Stimulated activated naive CD8-positive, alpha-beta T cell treated with anti-CD3 and anti-CD28 coated beads, Interleukin-15, amount 100 ng/mL, for 72 hours (primary cell): ENCODE results near the gene ZNRF3.

ENCODE experiments used
- ATAC-seq: fragments of 150-1000 bp; cut with Tn5 transposase; 2 replicates; pipeline ENCODE4 v1.10.0; 2021; ENCODE audit warnings: mild to moderate bottlenecking, moderate library complexity
- DNase-seq, 2 donors: peaks; one replicate each; pipeline ENCODE4 v3.0.0; 2021 to 2022
- H3K27ac Mint-ChIP-seq, 2 donors: one replicate each; pipeline ENCODE4 v1.8.0; 2022; ENCODE audit warnings: mild to moderate bottlenecking in 2 of 2, mixed read lengths in 2 of 2, moderate library complexity in 2 of 2
- H3K27me3 Mint-ChIP-seq: one replicate; pipeline ENCODE4 v1.8.0; 2022; ENCODE audit warnings: mixed read lengths
- H3K4me1 Mint-ChIP-seq: one replicate; pipeline ENCODE4 v1.8.0; 2022; ENCODE audit warnings: mild to moderate bottlenecking, mixed read lengths
- H3K4me3 Mint-ChIP-seq, 2 donors: one replicate each; pipeline ENCODE4 v1.8.0; 2022; ENCODE audit warnings: mild to moderate bottlenecking in 2 of 2, mixed read lengths in 2 of 2, moderate library complexity in 1 of 2
- H3K9me3 Mint-ChIP-seq, 2 donors: one replicate each; pipeline ENCODE4 v1.8.0; 2022; ENCODE audit warnings: mixed read lengths in 2 of 2

Gene ZNRF3

DNA sequence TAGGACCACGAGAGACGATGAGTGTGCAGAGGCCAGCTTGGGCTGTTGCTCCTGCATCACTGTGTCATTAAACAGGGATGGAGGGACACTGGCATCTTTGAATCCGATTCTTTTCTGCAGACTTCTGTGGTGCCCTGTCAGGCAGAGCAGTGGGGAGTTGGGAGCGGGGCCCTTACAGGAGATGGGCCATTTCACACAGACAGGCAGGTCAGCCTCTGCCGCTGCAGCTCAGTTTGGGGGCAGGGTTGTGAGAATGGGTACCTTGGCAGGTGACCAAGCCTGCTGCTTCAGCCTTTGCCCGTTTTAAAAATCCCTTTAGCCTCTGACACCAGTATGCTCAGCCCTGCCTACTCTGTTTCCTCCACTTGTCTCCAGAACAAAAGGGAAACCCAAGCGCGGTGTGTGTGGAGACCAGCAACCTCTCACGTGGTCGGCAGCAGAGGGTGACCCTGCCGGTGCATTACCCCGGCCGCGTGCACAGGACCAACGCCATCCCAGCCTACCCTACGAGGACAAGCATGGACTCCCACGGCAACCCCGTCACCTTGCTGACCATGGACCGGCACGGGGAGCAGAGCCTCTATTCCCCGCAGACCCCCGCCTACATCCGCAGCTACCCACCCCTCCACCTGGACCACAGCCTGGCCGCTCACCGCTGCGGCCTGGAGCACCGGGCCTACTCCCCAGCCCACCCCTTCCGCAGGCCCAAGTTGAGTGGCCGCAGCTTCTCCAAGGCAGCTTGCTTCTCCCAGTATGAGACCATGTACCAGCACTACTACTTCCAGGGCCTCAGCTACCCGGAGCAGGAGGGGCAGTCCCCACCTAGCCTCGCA lies 165.7 kb downstream of the ZNRF3 start:
- no peaks in the 10 kb centered on the region for H3K27me3 Mint-ChIP-seq
- DNase-seq (no peak), ATAC-seq (no peak)
- H3K27ac Mint-ChIP-seq, result no peak overlapping the region
- H3K9me3 Mint-ChIP-seq, result no peaks in the 10 kb centered on the region
- H3K4me1 Mint-ChIP-seq, result no peaks in the 10 kb centered on the region
- no peak overlapping the region for H3K4me3 Mint-ChIP-seq

GRCh38 chr22:29049655-29050263 lies 166.4 kb downstream of the ZNRF3 start:
- H3K27ac Mint-ChIP-seq, result no peak overlapping the region
- DNase-seq (no peak), ATAC-seq (no peak)
- H3K4me1 Mint-ChIP-seq, result no peaks in the 10 kb centered on the region
- H3K4me3 Mint-ChIP-seq, result no peak overlapping the region
- H3K27me3 Mint-ChIP-seq, result no peaks in the 10 kb centered on the region
- H3K9me3 Mint-ChIP-seq, result no peaks in the 10 kb centered on the region

DNA sequence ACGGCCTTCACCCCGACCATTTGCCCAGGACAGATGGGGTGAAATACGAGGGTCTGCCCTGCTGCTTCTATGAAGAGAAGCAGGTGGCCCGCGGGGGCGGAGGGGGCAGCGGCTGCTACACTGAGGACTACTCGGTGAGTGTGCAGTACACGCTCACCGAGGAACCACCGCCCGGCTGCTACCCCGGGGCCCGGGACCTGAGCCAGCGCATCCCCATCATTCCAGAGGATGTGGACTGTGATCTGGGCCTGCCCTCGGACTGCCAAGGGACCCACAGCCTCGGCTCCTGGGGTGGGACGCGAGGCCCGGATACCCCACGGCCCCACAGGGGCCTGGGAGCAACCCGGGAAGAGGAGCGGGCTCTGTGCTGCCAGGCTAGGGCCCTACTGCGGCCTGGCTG lies 167.1 kb downstream of the ZNRF3 start:
- Mint-ChIP-seq H3K27me3 (no peaks in the 10 kb centered on the region), H3K9me3 (no peaks in the 10 kb centered on the region), H3K4me3 (no peak overlapping the region), H3K27ac (no peak overlapping the region), H3K4me1 (no peaks in the 10 kb centered on the region)
- ATAC-seq (no peak), DNase-seq (no peak)

DNA sequence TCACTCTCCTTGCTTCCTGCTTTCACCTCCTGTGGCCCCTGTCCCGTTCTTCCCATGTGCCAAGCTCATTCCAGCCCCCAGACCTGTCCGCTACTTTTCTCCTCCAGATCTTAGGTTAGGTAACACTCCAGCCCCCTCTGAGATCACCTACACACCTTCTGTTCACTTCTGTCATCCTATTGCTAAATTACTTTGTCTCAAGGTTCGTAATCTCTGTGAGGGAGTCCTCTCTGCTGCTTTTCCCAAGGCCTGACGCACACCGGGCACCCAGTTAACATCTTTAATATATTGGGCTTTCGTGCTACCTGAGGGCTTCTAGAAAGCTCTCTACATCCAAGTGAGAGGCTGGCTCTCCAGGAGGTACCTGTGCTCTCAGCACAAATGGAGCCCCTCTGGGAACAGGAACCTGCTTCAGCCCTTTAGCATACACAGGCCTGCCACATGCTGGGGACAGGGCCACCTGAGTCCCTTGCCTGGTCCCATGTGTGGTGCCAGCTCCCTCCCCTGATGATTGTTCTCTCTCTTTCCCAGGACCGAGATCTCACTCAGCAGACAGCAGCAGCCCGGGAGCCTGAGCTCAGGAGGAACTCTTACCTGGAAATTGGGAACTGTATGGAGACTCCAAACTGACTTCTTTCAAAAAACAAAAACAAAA lies 169.8 kb downstream of the ZNRF3 start:
- DNase-seq, result no peak
- ATAC-seq, result no peak
- no peak overlapping the region for H3K27ac Mint-ChIP-seq
- H3K9me3 Mint-ChIP-seq, result no peaks in the 10 kb centered on the region
- H3K27me3 Mint-ChIP-seq, result no peaks in the 10 kb centered on the region
- no peaks in the 10 kb centered on the region for H3K4me1 Mint-ChIP-seq
- H3K4me3 Mint-ChIP-seq, result no peak overlapping the region

DNA sequence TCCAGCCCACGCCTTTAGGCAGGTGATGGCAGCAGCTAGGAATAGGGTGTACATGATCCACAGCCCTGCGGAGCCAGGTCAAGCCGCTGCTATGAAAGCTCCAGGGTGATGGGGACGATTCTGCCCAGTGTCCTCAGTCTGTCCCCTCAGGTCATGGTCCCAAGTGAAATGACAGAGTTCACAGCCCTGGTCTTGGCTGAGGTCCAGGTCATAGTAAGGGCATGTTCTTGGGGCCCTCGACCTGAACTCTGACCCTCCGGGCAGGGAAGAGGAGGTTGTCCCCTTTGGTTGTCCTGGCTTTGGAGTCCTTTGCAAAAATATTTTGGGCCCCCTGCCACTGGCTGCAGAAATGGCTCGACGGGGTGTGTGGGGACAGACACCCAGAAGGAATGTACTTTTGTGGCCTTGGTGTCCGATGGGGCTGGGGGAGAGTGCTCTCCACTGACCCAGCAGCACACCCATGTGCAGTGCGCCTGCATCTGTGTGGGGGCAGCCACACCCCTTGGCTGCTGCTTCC lies 170.9 kb downstream of the ZNRF3 start:
- Mint-ChIP-seq H3K4me1 (no peaks in the 10 kb centered on the region), H3K4me3 (no peak overlapping the region), H3K9me3 (no peaks in the 10 kb centered on the region), H3K27ac (no peak overlapping the region), H3K27me3 (no peaks in the 10 kb centered on the region)
- DNase-seq (no peak), ATAC-seq (no peak)

DNA sequence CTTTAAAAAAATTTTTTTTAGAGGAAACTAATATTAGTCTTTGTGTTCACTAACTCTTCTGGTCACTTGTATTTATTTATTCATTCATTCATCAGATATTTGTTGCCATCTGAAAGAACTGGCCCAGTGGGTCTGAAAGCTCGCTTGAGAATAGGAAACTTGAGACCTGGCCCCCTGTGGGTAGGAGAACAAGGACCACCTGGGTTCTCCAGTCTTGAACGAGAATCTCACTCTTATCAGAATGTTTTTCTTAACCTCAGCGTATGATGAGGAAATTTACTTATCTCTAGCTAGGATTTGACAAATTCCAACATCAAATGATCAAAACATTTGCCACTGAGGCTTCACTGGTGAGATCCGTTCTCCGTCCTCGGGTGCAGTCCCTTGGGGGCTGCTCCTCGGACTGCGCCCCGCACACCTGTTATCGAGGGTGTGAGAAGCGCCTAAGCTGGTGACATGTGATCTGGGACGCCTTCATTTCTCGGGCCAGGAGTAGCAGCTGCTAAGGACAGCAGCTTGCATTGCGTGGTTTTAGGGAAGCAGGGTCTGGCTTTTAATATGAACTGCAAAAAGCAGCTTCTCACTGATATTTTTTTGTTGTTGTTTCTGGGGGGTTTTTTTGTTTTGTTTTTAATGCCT lies 171.9 kb downstream of the ZNRF3 start:
- no peak for DNase-seq
- Mint-ChIP-seq H3K9me3 (no peaks in the 10 kb centered on the region), H3K27me3 (peaks cover 4% of the 10 kb centered on the region), H3K4me1 (no peaks in the 10 kb centered on the region), H3K27ac (peak overlapping the region in 1 of 2 donors; percentile 29), H3K4me3 (no peak overlapping the region)
- ATAC-seq, result no peak

DNA sequence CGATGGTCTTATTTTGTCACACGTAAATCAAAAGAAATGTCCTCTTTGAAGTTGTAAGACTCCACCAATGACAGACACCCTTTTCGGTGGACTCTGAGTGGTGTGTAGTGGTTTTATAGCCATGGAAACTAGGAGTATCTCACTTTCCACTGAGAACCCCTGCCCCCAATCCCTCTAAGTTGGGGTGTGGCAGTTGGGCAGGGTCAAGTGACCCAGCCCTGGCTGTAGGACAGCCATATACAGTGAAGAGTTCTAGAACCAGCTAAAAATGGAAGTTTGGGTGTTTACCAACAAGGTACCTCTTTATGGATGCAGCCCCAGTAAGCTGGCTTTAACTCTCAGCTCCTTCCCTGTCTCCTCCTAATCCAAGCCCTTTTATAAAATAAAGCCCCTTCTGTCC lies 173.1 kb downstream of the ZNRF3 start:
- Mint-ChIP-seq H3K27ac (no peak overlapping the region), H3K9me3 (no peaks in the 10 kb centered on the region), H3K4me3 (no peak overlapping the region), H3K4me1 (no peaks in the 10 kb centered on the region), H3K27me3 (peaks cover 16% of the 10 kb centered on the region)
- ATAC-seq (no peak), DNase-seq (no peak)

DNA sequence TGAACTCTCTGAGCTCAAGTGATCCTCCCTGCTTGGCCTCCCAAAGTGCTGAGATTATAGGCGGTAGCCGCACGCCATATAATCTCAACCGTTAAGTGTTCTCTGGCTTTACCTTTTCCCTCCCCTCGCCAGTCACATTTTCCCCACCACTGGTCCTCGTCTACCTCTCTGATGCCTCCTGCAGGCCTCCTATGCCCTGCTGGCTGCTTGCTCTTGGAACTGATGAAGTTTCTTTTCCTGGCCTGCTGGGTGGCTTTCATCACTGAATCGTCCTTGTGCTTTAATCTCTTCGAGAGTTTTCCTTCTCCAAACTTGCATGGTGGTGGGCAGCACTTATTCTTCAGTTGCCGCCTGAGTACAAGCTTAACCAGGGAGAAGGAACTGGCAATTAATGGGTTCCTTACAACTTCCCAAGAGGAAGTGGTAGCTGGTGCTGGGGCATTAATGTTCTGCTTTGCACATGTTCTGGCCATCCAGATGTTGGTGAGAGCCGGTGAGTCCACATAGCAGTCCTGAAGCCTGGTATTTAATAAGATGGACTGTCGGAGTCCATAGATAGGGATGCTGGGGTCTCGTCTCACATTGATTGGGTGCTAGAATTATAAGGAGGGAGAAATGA lies 177.0 kb downstream of the ZNRF3 start:
- no peak for DNase-seq
- Mint-ChIP-seq H3K9me3 (no peaks in the 10 kb centered on the region), H3K4me3 (no peak overlapping the region), H3K4me1 (peaks cover 6% of the 10 kb centered on the region), H3K27me3 (peaks cover 40% of the 10 kb centered on the region), H3K27ac (no peak overlapping the region)
- no peak for ATAC-seq

- no peak overlapping the region for H3K27ac Mint-ChIP-seq
- DNase-seq (no peak), ATAC-seq (no peak)
- H3K9me3 Mint-ChIP-seq, result no peaks in the 10 kb centered on the region
- peaks cover 44% of the 10 kb centered on the region for H3K27me3 Mint-ChIP-seq
- H3K4me1 Mint-ChIP-seq, result peaks cover 10% of the 10 kb centered on the region
- no peak overlapping the region for H3K4me3 Mint-ChIP-seq
Measured at GRCh38 chr22:29060931-29061330, 177.6 kb downstream of the ZNRF3 start.

DNA sequence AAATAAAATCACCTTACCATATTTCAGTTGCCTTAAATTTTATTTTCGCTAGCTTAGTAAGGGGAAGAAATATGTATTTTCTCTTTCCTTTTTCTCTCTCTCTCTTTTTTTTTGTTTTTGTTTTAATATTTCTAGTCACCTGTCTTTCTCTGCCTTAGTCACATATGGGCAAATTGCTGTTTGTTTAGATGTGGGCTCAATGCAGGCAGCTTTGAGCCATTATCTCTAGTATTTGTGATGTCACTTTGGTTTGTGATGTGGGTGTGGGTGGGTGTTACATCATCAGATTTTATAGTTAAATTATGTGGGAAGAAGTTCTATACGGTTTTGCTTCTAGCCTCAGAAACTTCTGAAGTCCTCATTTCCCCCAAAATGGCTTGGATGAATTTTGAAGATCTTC lies 178.4 kb downstream of the ZNRF3 start, which contains the start of gene C22orf31:
Gene C22orf31, minus strand, starts transcription at position 59 of the 400 bp plus-strand sequence. Its CDS starts 39 bp downstream, at position 20.
- DNase-seq, result no peak
- H3K9me3 Mint-ChIP-seq, result no peaks in the 10 kb centered on the region
- peak within 1 kb of the TSS in 1 of 2 donors; percentile 28 for H3K27ac Mint-ChIP-seq
- H3K4me1 Mint-ChIP-seq, result peaks cover 16% of the 10 kb centered on the region
- H3K27me3 Mint-ChIP-seq, result peaks cover 53% of the 10 kb centered on the region
- ATAC-seq, result no peak
- no peak within 1 kb of the TSS for H3K4me3 Mint-ChIP-seq

- no peak for DNase-seq
- Mint-ChIP-seq H3K4me3 (no peak overlapping the region), H3K27me3 (peaks cover 59% of the 10 kb centered on the region), H3K27ac (no peak overlapping the region), H3K9me3 (no peaks in the 10 kb centered on the region), H3K4me1 (peaks cover 19% of the 10 kb centered on the region)
- no peak for ATAC-seq
Measured at GRCh38 chr22:29062286-29062821, 179.0 kb downstream of the ZNRF3 start.

DNA sequence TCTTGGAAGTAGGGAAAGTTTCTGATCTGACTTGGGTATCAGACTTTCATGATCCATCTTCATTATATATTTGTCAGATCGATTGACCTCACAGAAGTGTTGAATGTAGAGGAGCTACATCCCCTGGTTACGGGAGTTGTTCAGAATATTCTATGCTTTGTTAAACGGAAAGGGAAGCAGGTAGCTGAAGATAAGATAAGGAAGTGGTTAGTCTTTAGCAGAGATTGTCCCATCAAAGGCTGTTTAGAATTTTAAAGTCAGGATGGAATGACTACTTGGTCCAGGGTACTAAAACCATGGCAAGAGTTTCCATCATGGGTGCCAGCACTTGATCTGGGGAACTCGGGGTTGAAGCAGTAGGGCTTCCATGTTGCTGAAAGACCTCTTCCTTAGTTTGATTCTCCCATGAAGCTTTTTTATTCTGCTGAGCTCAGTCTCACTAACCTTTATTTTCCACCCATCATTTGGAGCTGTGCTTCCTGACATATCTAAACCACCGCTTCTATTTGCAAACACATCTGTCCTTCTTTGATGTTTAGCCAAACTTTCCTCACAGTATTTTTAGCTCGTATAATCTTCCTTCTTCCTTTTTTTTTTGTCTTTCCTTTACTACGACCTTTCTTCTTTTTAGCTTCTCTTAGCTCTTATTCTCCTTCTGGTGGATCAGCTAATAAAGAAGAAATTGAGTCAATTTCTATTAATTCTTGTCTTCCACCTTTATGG lies 182.3 kb downstream of the ZNRF3 start:
- no peak overlapping the region for H3K27ac Mint-ChIP-seq
- ATAC-seq (no peak), DNase-seq (no peak)
- peaks cover 74% of the 10 kb centered on the region for H3K27me3 Mint-ChIP-seq
- no peak overlapping the region for H3K4me3 Mint-ChIP-seq
- no peaks in the 10 kb centered on the region for H3K9me3 Mint-ChIP-seq
- H3K4me1 Mint-ChIP-seq, result peaks cover 21% of the 10 kb centered on the region

GRCh38 chr22:29069463-29069862 lies 186.1 kb downstream of the ZNRF3 start:
- Mint-ChIP-seq H3K27ac (no peak overlapping the region), H3K4me3 (no peak overlapping the region), H3K9me3 (no peaks in the 10 kb centered on the region), H3K27me3 (peaks cover 73% of the 10 kb centered on the region), H3K4me1 (peaks cover 46% of the 10 kb centered on the region)
- DNase-seq (no peak), ATAC-seq (no peak)

GRCh38 chr22:29070490-29070889 lies 187.1 kb downstream of the ZNRF3 start:
- DNase-seq (no peak), ATAC-seq (no peak)
- peak overlapping the region; percentile 77 to 85 for H3K4me3 Mint-ChIP-seq
- no peak overlapping the region for H3K27ac Mint-ChIP-seq
- no peaks in the 10 kb centered on the region for H3K9me3 Mint-ChIP-seq
- H3K27me3 Mint-ChIP-seq, result peaks cover 83% of the 10 kb centered on the region
- H3K4me1 Mint-ChIP-seq, result peaks cover 46% of the 10 kb centered on the region
